HepG2 (cell line): Measurements from ENCODE around the gene CIB2. TPM values are rescaled to one million over a fixed set of nuclear protein-coding genes. Genes with fewer than 3 reads are reported as not detected.
A peak's percentile ranks its signal among the peaks of the same experiment; 100 is the strongest.

Experiments used
- ERF ChIP-seq: IDR thresholded peaks from 2 replicates; pipeline ENCODE4 v1.6.1; 2018; ENCODE audit warnings: missing biosample characterization, missing genetic modification reagents
- ISL2 ChIP-seq: sonication (generic); formaldehyde crosslinking; IDR thresholded peaks from 2 replicates; pipeline ENCODE4 v1.5.0; 2020; ENCODE audit warnings: missing genetic modification reagents
- KAT7 ChIP-seq: IDR thresholded peaks from 2 replicates; pipeline ENCODE4 v1.6.1; 2018; ENCODE audit warnings: borderline replicate concordance, missing compliant biosample characterization
- NBN ChIP-seq: fragments of 450-650 bp; conservative IDR thresholded peaks from 2 replicates; pipeline ENCODE4 v1.6.1; 2017
- NFKBIZ ChIP-seq: IDR thresholded peaks from 2 replicates; pipeline ENCODE4 v1.6.1; 2018; ENCODE audit warnings: missing genetic modification reagents, missing compliant biosample characterization
- PHB2 ChIP-seq: fragments of 450-650 bp; IDR thresholded peaks from 2 replicates; pipeline ENCODE4 v1.6.1; 2018; ENCODE audit not compliant: partially characterized antibody
- RARA ChIP-seq: IDR thresholded peaks from 2 replicates; pipeline ENCODE4 v1.6.1; 2016; ENCODE audit warnings: missing genetic modification reagents, missing compliant biosample characterization
- SP140L ChIP-seq: sonication (generic); formaldehyde crosslinking; IDR thresholded peaks from 2 replicates; pipeline ENCODE4 v1.4.0; 2020; ENCODE audit warnings: missing genetic modification reagents, borderline replicate concordance
- TEAD3 ChIP-seq: optimal IDR thresholded peaks from 2 replicates; pipeline ENCODE3; 2016; ENCODE audit warnings: borderline replicate concordance
- XBP1 ChIP-seq: sonication (generic); formaldehyde crosslinking; IDR thresholded peaks from 2 replicates; pipeline ENCODE4 v1.5.0; 2020; ENCODE audit warnings: missing genetic modification reagents
- ZNF256 ChIP-seq: sonication (generic); formaldehyde crosslinking; conservative IDR thresholded peaks from 2 replicates; pipeline ENCODE4 v1.4.0; 2020; ENCODE audit warnings: missing genetic modification reagents
- ZNF292 ChIP-seq: sonication (generic); formaldehyde crosslinking; IDR thresholded peaks from 2 replicates; pipeline ENCODE4 v1.8.1; 2022; ENCODE audit warnings: mild to moderate bottlenecking, low read depth, missing genetic modification reagents, borderline replicate concordance
- ZNF44 ChIP-seq: sonication (generic); formaldehyde crosslinking; IDR thresholded peaks from 2 replicates; pipeline ENCODE4 v1.5.1; 2020; ENCODE audit warnings: mild to moderate bottlenecking, missing genetic modification reagents
- ZNF549 ChIP-seq: sonication (generic); formaldehyde crosslinking; IDR thresholded peaks from 2 replicates; pipeline ENCODE4 v1.5.0; 2020; ENCODE audit warnings: missing genetic modification reagents
- ZNF562 ChIP-seq: sonication (generic); formaldehyde crosslinking; IDR thresholded peaks from 2 replicates; pipeline ENCODE4 v1.8.0; 2022; ENCODE audit warnings: missing genetic modification reagents, borderline replicate concordance
- ZNF75D ChIP-seq: sonication (generic); formaldehyde crosslinking; IDR thresholded peaks from 2 replicates; pipeline ENCODE4 v1.8.1; 2023; ENCODE audit warnings: missing genetic modification reagents, mild to moderate bottlenecking, borderline replicate concordance
- polyA plus RNA-seq, 8 experiments: library from polyadenylated mRNA; depleted of rRNA in 3 of 8; stranded (reverse) in 7 of 8; unstranded in 1 of 8; fragments of >200 nt; fragmentation: Illumina TruSeq in 4 of 8; extraction: Trizol in 4 of 8; gene quantifications; 2 replicates each; pipeline versions ENCODE4 v1.2.1 to v1.2.3, GENCODE V29; 2011 to 2016; ENCODE audit warnings: low read depth in 4 of 8, missing spikeins in 1 of 8, mixed read lengths in 1 of 8; ENCODE audit not compliant: insufficient read depth in 1 of 8
- total RNA-seq, 5 experiments: library from RNA; depleted of rRNA; stranded (reverse); fragments of >200 nt; fragmentation: Illumina TruSeq; extraction: Trizol; gene quantifications; 2 replicates each; pipeline ENCODE4 v1.2.3, GENCODE V29; 2016; ENCODE audit warnings: low read depth in 1 of 5
- TF ChIP-seq, protein P1 (sequence below): sonication (generic); formaldehyde crosslinking; IDR thresholded peaks from 2 replicates; pipeline ENCODE4 v1.8.0; 2022; ENCODE audit warnings: mild to moderate bottlenecking, missing genetic modification reagents; ENCODE audit not compliant: insufficient replicate concordance
- TF ChIP-seq, protein P2 (sequence below): sonication (generic); formaldehyde crosslinking; IDR thresholded peaks from 2 replicates; pipeline ENCODE4 v1.8.1; 2023; ENCODE audit warnings: missing genetic modification reagents, mild to moderate bottlenecking, borderline replicate concordance
- TF ChIP-seq, protein P3 (sequence below): sonication (generic); formaldehyde crosslinking; IDR thresholded peaks from 2 replicates; pipeline ENCODE4 v1.4.0; 2020; ENCODE audit warnings: mild to moderate bottlenecking, missing genetic modification reagents
- TF ChIP-seq, protein P4 (sequence below): sonication (generic); formaldehyde crosslinking; IDR thresholded peaks from 2 replicates; pipeline ENCODE4 v1.8.0; 2022; ENCODE audit warnings: mild to moderate bottlenecking, missing genetic modification reagents
- TF ChIP-seq, protein P5 (sequence below): sonication (generic); formaldehyde crosslinking; IDR thresholded peaks from 2 replicates; pipeline ENCODE4 v1.5.0; 2020; ENCODE audit warnings: missing genetic modification reagents, mild to moderate bottlenecking, borderline replicate concordance
- TF ChIP-seq, protein P6 (sequence below): sonication (generic); formaldehyde crosslinking; IDR thresholded peaks from 2 replicates; pipeline ENCODE4 v1.4.0; 2020; ENCODE audit warnings: missing genetic modification reagents

The CIB2 gene
- total and polyA plus RNA-seq, 2 of the 13 experiments (the other 11 are each of a cell fraction or from before 2014, with no cell fraction given), result 1.4 to 1.5 TPM

DNA sequence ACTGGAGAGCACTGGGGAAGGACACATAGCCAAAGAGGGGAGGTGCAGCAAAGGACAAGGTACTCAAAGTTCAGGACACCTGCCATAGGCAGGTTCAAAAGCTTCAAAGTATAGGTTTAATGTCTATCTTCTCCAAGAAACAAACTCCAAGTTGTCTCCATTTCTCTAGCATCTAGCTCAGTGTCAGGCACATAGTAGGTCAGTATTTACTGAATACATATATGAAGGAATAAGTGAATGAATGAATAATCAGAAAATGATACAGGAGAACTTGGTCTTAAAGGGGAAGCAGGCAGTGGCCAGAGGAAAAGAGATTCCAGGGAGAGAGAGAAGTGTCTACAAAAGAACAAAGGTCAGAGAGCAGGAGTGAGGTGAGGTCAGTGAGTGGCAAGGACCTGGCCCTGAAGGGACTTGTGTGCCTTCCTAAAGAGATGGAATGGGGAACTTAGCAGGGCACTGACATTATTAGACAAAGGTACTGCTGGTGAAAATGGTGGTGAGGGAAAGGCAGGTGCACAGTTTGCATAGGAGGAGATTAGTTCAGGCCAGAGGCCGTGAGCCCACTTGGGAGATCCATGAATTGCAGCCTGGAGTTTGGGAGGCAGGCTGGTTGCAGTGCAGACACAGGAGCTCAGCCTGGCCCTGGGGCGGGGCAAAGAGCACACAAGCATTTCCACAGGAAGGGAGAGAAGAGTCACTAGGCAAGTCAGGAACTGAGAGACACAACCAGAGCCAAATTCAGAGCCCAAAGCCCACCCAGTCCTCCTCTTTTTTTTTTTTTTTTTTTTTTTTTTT lies 75.1 kb downstream of the CIB2 start (continued):
- TF ChIP-seq, protein P1, sequence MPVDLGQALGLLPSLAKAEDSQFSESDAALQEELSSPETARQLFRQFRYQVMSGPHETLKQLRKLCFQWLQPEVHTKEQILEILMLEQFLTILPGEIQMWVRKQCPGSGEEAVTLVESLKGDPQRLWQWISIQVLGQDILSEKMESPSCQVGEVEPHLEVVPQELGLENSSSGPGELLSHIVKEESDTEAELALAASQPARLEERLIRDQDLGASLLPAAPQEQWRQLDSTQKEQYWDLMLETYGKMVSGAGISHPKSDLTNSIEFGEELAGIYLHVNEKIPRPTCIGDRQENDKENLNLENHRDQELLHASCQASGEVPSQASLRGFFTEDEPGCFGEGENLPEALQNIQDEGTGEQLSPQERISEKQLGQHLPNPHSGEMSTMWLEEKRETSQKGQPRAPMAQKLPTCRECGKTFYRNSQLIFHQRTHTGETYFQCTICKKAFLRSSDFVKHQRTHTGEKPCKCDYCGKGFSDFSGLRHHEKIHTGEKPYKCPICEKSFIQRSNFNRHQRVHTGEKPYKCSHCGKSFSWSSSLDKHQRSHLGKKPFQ (CRISPR knock-in tag), result no peak
- TF ChIP-seq ZNF562 (CRISPR knock-in tag) (no peak), ZNF549 (no peak), KAT7 (CRISPR knock-in tag) (no peak), SP140L (no peak), ERF (CRISPR knock-in tag) (no peak), ZNF256 (no peak), NFKBIZ (CRISPR knock-in tag) (no peak), ISL2 (CRISPR knock-in tag) (no peak), NBN (no peak), TEAD3 (CRISPR knock-in tag) (no peak), RARA (CRISPR knock-in tag) (peak; percentile 46; the same call in 1 of the 2 replicates), ZNF75D (no peak), PHB2 (no peak), XBP1 (no peak), ZNF292 (CRISPR knock-in tag) (peak; percentile 96), ZNF44 (CRISPR knock-in tag) (no peak)
- TF ChIP-seq, protein P2, sequence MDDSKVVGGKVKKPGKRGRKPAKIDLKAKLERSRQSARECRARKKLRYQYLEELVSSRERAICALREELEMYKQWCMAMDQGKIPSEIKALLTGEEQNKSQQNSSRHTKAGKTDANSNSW (CRISPR knock-in tag), result no peak
- TF ChIP-seq, protein P3, sequence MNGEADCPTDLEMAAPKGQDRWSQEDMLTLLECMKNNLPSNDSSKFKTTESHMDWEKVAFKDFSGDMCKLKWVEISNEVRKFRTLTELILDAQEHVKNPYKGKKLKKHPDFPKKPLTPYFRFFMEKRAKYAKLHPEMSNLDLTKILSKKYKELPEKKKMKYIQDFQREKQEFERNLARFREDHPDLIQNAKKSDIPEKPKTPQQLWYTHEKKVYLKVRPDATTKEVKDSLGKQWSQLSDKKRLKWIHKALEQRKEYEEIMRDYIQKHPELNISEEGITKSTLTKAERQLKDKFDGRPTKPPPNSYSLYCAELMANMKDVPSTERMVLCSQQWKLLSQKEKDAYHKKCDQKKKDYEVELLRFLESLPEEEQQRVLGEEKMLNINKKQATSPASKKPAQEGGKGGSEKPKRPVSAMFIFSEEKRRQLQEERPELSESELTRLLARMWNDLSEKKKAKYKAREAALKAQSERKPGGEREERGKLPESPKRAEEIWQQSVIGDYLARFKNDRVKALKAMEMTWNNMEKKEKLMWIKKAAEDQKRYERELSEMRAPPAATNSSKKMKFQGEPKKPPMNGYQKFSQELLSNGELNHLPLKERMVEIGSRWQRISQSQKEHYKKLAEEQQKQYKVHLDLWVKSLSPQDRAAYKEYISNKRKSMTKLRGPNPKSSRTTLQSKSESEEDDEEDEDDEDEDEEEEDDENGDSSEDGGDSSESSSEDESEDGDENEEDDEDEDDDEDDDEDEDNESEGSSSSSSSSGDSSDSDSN, result no peak; the same call in 1 of the 2 replicates
- TF ChIP-seq, protein P4, sequence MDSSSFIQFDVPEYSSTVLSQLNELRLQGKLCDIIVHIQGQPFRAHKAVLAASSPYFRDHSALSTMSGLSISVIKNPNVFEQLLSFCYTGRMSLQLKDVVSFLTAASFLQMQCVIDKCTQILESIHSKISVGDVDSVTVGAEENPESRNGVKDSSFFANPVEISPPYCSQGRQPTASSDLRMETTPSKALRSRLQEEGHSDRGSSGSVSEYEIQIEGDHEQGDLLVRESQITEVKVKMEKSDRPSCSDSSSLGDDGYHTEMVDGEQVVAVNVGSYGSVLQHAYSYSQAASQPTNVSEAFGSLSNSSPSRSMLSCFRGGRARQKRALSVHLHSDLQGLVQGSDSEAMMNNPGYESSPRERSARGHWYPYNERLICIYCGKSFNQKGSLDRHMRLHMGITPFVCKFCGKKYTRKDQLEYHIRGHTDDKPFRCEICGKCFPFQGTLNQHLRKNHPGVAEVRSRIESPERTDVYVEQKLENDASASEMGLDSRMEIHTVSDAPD (CRISPR knock-in tag), result no peak
- TF ChIP-seq, protein P5, sequence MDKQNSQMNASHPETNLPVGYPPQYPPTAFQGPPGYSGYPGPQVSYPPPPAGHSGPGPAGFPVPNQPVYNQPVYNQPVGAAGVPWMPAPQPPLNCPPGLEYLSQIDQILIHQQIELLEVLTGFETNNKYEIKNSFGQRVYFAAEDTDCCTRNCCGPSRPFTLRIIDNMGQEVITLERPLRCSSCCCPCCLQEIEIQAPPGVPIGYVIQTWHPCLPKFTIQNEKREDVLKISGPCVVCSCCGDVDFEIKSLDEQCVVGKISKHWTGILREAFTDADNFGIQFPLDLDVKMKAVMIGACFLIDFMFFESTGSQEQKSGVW (CRISPR knock-in tag), result no peak
- TF ChIP-seq, protein P6, sequence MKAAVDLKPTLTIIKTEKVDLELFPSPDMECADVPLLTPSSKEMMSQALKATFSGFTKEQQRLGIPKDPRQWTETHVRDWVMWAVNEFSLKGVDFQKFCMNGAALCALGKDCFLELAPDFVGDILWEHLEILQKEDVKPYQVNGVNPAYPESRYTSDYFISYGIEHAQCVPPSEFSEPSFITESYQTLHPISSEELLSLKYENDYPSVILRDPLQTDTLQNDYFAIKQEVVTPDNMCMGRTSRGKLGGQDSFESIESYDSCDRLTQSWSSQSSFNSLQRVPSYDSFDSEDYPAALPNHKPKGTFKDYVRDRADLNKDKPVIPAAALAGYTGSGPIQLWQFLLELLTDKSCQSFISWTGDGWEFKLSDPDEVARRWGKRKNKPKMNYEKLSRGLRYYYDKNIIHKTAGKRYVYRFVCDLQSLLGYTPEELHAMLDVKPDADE (CRISPR knock-in tag), result no peak
